Prostate gland (tissue), 2 donors: ENCODE results near the gene FAP.

Source experiments
- CTCF ChIP-seq, 4 experiments: fragments of 200-600 bp in 2 of 4; fragments of 450-650 bp in 2 of 4; sonication (generic) in 2 of 4; IDR thresholded peaks; 1 replicate in 3 of 4; 2 replicates in 1 of 4; pipeline ENCODE4 v1.5.1; 2016 to 2019; ENCODE audit warnings: antibody characterized with exemption in 4 of 4, mild to moderate bottlenecking in 2 of 4, moderate library complexity in 2 of 4
- POLR2A ChIP-seq: fragments of 450-650 bp; IDR thresholded peaks from one replicate; pipeline ENCODE4 v1.6.1; 2016; ENCODE audit warnings: antibody characterized with exemption, mild to moderate bottlenecking

- TF ChIP-seq CTCF (IDR thresholded peaks at IDR 0.05) (no peak), POLR2A (no peak)
Measured at GRCh38 chr2:162210385-162210784, 32.9 kb downstream of the FAP start.
